GM12874 (cell line): ENCODE data around the gene PPEF2.

Source experiments
- CTCF ChIP-seq: IDR thresholded peaks from 2 replicates; pipeline ENCODE4 v1.5.1; 2011; ENCODE audit warnings: low read depth, mild to moderate bottlenecking, control low read depth, low read length, moderate library complexity; ENCODE audit not compliant: insufficient read depth

The PPEF2 gene

GRCh38 chr4:75845992-75846391, 56.3 kb downstream of the PPEF2 start:
- no peak for TF ChIP-seq CTCF

GRCh38 chr4:75844151-75844662, 58.0 kb downstream of the PPEF2 start:
- TF ChIP-seq CTCF = no peak

GRCh38 chr4:75843596-75843995, 58.7 kb downstream of the PPEF2 start:
- TF ChIP-seq CTCF = no peak

- TF ChIP-seq CTCF = no peak
These were observed 60.4 kb downstream of the PPEF2 start for GRCh38 chr4:75841641-75842520.

GRCh38 chr4:75834772-75835154, 67.5 kb downstream of the PPEF2 start:
- no peak for TF ChIP-seq CTCF

GRCh38 chr4:75834095-75834771, 68.0 kb downstream of the PPEF2 start:
- no peak for TF ChIP-seq CTCF

- TF ChIP-seq CTCF = no peak
These were observed 70.3 kb downstream of the PPEF2 start for GRCh38 chr4:75831856-75832405.
